Subcutaneous adipose tissue (tissue), 4 donors: ENCODE data around the gene ACTR6. TPM values are rescaled to one million over a fixed set of nuclear protein-coding genes. Genes with fewer than 3 reads are reported as not detected.

Experiments used
- CTCF ChIP-seq: fragments of 450-650 bp; IDR thresholded peaks from one replicate; pipeline ENCODE4 v1.5.1; 2016; ENCODE audit warnings: low read depth, mild to moderate bottlenecking, control low read depth, antibody characterized with exemption, moderate library complexity
- total RNA-seq, 4 donors: library from RNA; depleted of rRNA; stranded (reverse); fragments of >200 nt; gene quantifications; one replicate each; pipeline ENCODE4 v1.1.0, GENCODE V29; 2016

ACTR6 gene
- total RNA-seq, 4 donors from 2014 or later = 14.3 to 43.4 (median 19.9) TPM

- no peak for TF ChIP-seq CTCF
These were observed 41.1 kb upstream of the ACTR6 start for GRCh38 chr12:100159391-100160104.

DNA sequence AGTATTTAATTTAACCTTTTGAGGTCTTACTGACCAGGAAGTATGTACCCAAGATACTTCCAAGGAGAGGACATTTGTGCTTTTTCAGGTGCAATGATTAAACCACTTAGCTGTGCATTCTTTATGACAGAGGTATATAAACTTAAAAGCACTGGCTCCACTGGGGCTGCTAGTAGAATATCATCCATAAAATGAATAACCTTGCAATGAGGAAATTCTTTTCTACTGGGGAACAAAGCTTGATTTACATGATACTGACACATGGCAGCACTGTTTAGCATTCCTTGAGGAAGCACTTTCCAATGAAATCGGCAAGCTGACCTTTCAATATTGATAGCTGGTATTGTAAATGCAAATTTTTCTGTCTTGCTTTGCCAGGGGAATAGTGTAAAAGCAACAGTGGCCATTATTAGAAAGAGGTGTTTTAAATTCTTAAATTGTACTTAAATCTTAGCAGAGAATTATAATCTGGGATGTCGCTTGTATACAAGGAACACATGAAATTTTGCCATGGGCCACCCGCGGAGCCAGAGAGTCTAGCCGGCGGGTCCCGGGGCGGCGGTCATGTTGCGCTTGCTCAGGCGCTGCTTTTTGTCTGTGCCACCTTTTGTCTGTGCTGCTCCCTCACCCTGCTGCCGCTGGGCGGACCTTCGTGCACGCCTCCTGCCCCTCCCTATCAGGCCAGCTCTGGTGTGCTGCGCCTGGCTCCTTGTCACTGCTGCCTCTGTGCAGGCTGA lies 37.0 kb upstream of the ACTR6 start:
- no peak for TF ChIP-seq CTCF

DNA sequence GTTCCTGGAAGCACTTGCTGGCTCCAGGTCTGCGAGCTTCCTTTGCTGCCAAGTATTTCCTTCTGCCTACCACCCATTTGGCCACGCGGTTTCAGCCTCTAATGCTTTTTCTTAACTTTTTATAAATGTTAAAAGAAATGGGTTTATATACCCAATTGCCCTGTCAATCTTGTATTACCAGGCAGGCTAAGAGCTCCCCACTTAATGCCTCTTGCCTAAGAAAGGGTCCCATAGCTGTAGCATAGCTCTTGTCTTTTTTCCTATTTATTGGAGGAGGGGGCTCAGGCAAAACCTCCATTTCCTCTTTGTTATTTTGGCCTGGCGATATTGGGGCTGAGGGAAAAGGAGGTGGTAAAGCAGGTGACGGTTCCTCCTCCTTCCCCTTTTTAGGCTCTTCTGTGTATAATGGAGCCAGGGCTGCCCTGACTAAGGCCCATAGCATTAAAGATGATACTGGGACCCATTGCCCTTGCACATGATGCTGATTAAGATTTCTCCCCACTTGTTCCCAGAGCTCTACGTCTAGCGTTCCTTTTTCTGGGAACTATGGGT lies 36.4 kb upstream of the ACTR6 start:
- no peak for TF ChIP-seq CTCF

GRCh38 chr12:100165356-100165755 lies 35.3 kb upstream of the ACTR6 start:
- TF ChIP-seq CTCF = no peak

- no peak for TF ChIP-seq CTCF
These were observed 34.4 kb upstream of the ACTR6 start for GRCh38 chr12:100166232-100166631.

GRCh38 chr12:100168562-100168961 lies 32.1 kb upstream of the ACTR6 start:
- no peak for TF ChIP-seq CTCF

- no peak for TF ChIP-seq CTCF
These were observed 31.3 kb upstream of the ACTR6 start for GRCh38 chr12:100169345-100169744.
